IMR-90 (cell line): Measurements from ENCODE around the gene CPLX1. TPM values are rescaled to one million over a fixed set of nuclear protein-coding genes. Genes with fewer than 3 reads are reported as not detected.

ENCODE experiments used
- ATAC-seq: fragments of 200-7000 bp; cut with Tn5 transposase; 2 replicates; pipeline ENCODE4 v1.9.1; 2020; ENCODE audit warnings: low read depth, mild to moderate bottlenecking, moderate library complexity
- BruUV-seq: library from RNA; stranded (reverse); fragments of 400-500 nt; replicated peaks from 2 replicates; lab custom pipeline; 2021; lab: Mats Ljungman, UMichigan
- CTCF ChIA-PET: fragments of 300-600 bp; formaldehyde crosslinking; extraction: SDS; loops from one replicate; lab custom pipeline; 2021; ENCODE audit warnings: antibody characterized with exemption; lab: Yijun Ruan, JAX
- POLR2A ChIA-PET: fragments of 300-600 bp; sonication (Branson Sonifier 250); formaldehyde crosslinking; loops from one replicate; lab custom pipeline; 2022; ENCODE audit warnings: antibody characterized with exemption; ENCODE audit not compliant: unreplicated experiment; lab: Charles Lee
- DNase-seq: peaks from one replicate; pipeline ENCODE4 v3.0.0; 2013
- H2AFZ ChIP-seq: replicated peaks from 2 replicates; pipeline ENCODE3; 2013; ENCODE audit warnings: low read length, mild to moderate bottlenecking; ENCODE audit not compliant: poor library complexity
- H2AK5ac ChIP-seq: 2 replicates; pipeline ENCODE4 v1.6.1; 2013; ENCODE audit warnings: low read depth, low read length, inconsistent platforms
- H2AK9ac ChIP-seq: replicated peaks from 2 replicates; pipeline ENCODE3; 2013; ENCODE audit warnings: mild to moderate bottlenecking, low read depth, low read length, moderate library complexity; ENCODE audit not compliant: poor library complexity
- H2BK120ac ChIP-seq: 2 replicates; pipeline ENCODE4 v1.6.1; 2013; ENCODE audit warnings: low read depth, low read length, inconsistent platforms
- H2BK15ac ChIP-seq: 3 replicates; pipeline ENCODE4 v1.6.1; 2013; ENCODE audit warnings: low read depth, low read length, inconsistent platforms
- H2BK20ac ChIP-seq: 2 replicates; pipeline ENCODE4 v1.6.1; 2013; ENCODE audit warnings: low read depth, mild to moderate bottlenecking, inconsistent platforms, low read length, moderate library complexity
- H2BK5ac ChIP-seq: 2 replicates; pipeline ENCODE4 v1.6.1; 2013; ENCODE audit warnings: mild to moderate bottlenecking, low read depth, low read length, inconsistent platforms; ENCODE audit not compliant: poor library complexity, severe bottlenecking
- H3K14ac ChIP-seq: replicated peaks from 2 replicates; pipeline ENCODE4 v1.6.1; 2013; ENCODE audit warnings: low read depth, low read length, inconsistent platforms
- H3K18ac ChIP-seq: 2 replicates; pipeline ENCODE4 v1.6.1; 2013; ENCODE audit warnings: low read depth, low read length, control low read depth
- H3K23ac ChIP-seq: 2 replicates; pipeline ENCODE4 v1.6.1; 2013; ENCODE audit warnings: low read depth, low read length, inconsistent platforms
- H3K27ac ChIP-seq: 2 replicates; pipeline ENCODE4 v1.5.1; 2013; ENCODE audit warnings: mild to moderate bottlenecking, control low read depth, low read length; ENCODE audit not compliant: insufficient read depth
- H3K27me3 ChIP-seq: 2 replicates; pipeline ENCODE4 v1.6.1; 2013; ENCODE audit warnings: low read length; ENCODE audit not compliant: control insufficient read depth, insufficient read depth
- H3K36me3 ChIP-seq: 2 replicates; pipeline ENCODE4 v1.6.1; 2013; ENCODE audit warnings: low read length, mixed read lengths; ENCODE audit not compliant: control insufficient read depth, insufficient read depth
- H3K4ac ChIP-seq: 2 replicates; pipeline ENCODE4 v1.6.1; 2013; ENCODE audit warnings: low read depth, low read length, inconsistent platforms
- H3K4me1 ChIP-seq: 2 replicates; pipeline ENCODE4 v1.6.1; 2013; ENCODE audit warnings: low read length, mixed read lengths; ENCODE audit not compliant: control insufficient read depth, insufficient read depth
- H3K4me2 ChIP-seq: 2 replicates; pipeline ENCODE4 v1.6.1; 2013; ENCODE audit warnings: low read depth, mild to moderate bottlenecking, control low read depth, low read length, moderate library complexity
- H3K4me3 ChIP-seq: 2 replicates; pipeline ENCODE4 v1.5.1; 2013; ENCODE audit warnings: low read depth, mild to moderate bottlenecking, control low read depth, low read length, moderate library complexity; ENCODE audit not compliant: insufficient read depth
- H3K56ac ChIP-seq: 2 replicates; pipeline ENCODE4 v1.6.1; 2013; ENCODE audit warnings: low read length, inconsistent platforms; ENCODE audit not compliant: insufficient read depth; ENCODE audit errors: extremely low read depth
- H3K79me1 ChIP-seq, 2 experiments: 2 replicates each; pipeline ENCODE4 v1.6.1; 2013; ENCODE audit warnings: low read length in 2 of 2, inconsistent platforms in 1 of 2, low read depth in 1 of 2
- H3K9ac ChIP-seq: 2 replicates; pipeline ENCODE4 v1.6.1; 2013; ENCODE audit warnings: low read depth, low read length, control low read depth
- H3K9me1 ChIP-seq: 2 replicates; pipeline ENCODE4 v1.6.1; 2013; ENCODE audit warnings: low read length, inconsistent platforms; ENCODE audit not compliant: insufficient read depth
- H3K9me3 ChIP-seq: 2 replicates; pipeline ENCODE4 v1.6.1; 2013; ENCODE audit warnings: low read length; ENCODE audit not compliant: control insufficient read depth, insufficient read depth
- H4K20me1 ChIP-seq: 2 replicates; pipeline ENCODE4 v1.6.1; 2013; ENCODE audit warnings: low read length, inconsistent platforms; ENCODE audit not compliant: insufficient read depth
- H4K5ac ChIP-seq: 2 replicates; pipeline ENCODE4 v1.6.1; 2013; ENCODE audit warnings: mild to moderate bottlenecking, low read depth, low read length, control low read depth
- H4K8ac ChIP-seq, 2 experiments: 2 replicates each; pipeline ENCODE4 v1.6.1; 2013; ENCODE audit warnings: low read depth in 2 of 2, low read length in 2 of 2, control low read depth in 1 of 2, inconsistent platforms in 1 of 2
- H4K91ac ChIP-seq: 2 replicates; pipeline ENCODE4 v1.6.1; 2013; ENCODE audit warnings: low read depth, low read length, inconsistent platforms; ENCODE audit not compliant: insufficient read depth
- CHD1 ChIP-seq: IDR thresholded peaks from 2 replicates; pipeline ENCODE4 v1.6.1; 2012; ENCODE audit warnings: low read depth, low read length, improper control_type of control experiment
- ELK1 ChIP-seq: fragments of 150-350 bp; IDR thresholded peaks from 2 replicates; pipeline ENCODE4 v1.6.1; 2016; ENCODE audit warnings: low read depth, mild to moderate bottlenecking, low read length, moderate library complexity, borderline replicate concordance
- FOS ChIP-seq: fragments of 150-350 bp; IDR thresholded peaks from 2 replicates; pipeline ENCODE4 v1.6.1; 2016; ENCODE audit warnings: low read depth, low read length
- MAFK ChIP-seq: IDR thresholded peaks from 2 replicates; pipeline ENCODE4 v1.6.1; 2012; ENCODE audit warnings: low read depth, low read length, improper control_type of control experiment
- MAZ ChIP-seq: IDR thresholded peaks from 2 replicates; pipeline ENCODE4 v1.6.1; 2012; ENCODE audit warnings: low read depth, mild to moderate bottlenecking, low read length, improper control_type of control experiment, moderate library complexity, borderline replicate concordance
- MXI1 ChIP-seq: IDR thresholded peaks from 2 replicates; pipeline ENCODE4 v1.6.1; 2012; ENCODE audit warnings: low read depth, mild to moderate bottlenecking, low read length, moderate library complexity, borderline replicate concordance
- RFX5 ChIP-seq: IDR thresholded peaks from 2 replicates; pipeline ENCODE4 v1.8.0; 2012; ENCODE audit warnings: low read depth, mild to moderate bottlenecking, low read length, moderate library complexity
- WGBS, 2 experiments: methylation state at CpG; one replicate each; pipeline versions ENCODE4 v1.1.5 to v1.1.7; 2013; ENCODE audit warnings: missing lambda C conversion rate in 2 of 2; ENCODE audit not compliant: insufficient read length in 1 of 2; ENCODE audit errors: extremely low coverage in 2 of 2; 5-methylcytosine and 5-hydroxymethylcytosine counted together
- dilution Hi-C: fragments of 300-500 bp; cut with HindIII; formaldehyde crosslinking; loops from one replicate; pipeline ENCODE4 v1.14.3; 2018; ENCODE audit warnings: low sequenced_read_pairs; ENCODE audit not compliant: unreplicated experiment
- in situ Hi-C: fragments of 300-500 bp; cut with MboI; formaldehyde crosslinking; loops from 3 replicates; pipeline ENCODE4 v1.14.3; 2019; ENCODE audit warnings: low sequenced_read_pairs, inconsistent platforms, mixed read lengths
- intact Hi-C: fragments of 100-400 bp; cut with micrococcal nuclease; formaldehyde crosslinking; loops from 2 replicates; pipeline ENCODE4 v1.10.0; 2022
- polyA plus RNA-seq, 3 experiments: library from polyadenylated mRNA; depleted of rRNA; stranded (reverse); fragments of >200 nt; gene quantifications; 2 replicates each; pipeline ENCODE4 v1.2.3, GENCODE V29; 2012; ENCODE audit warnings: low replicate concordance in 1 of 3
- total RNA-seq: library from RNA; depleted of rRNA; stranded (reverse); fragments of >200 nt; gene quantifications from 2 replicates; pipeline ENCODE4 v1.2.3, GENCODE V29; 2012
- TF ChIP-seq, protein P1 (sequence below): conservative IDR thresholded peaks from 2 replicates; pipeline ENCODE4 v1.5.1; 2012; ENCODE audit warnings: mild to moderate bottlenecking, low read depth, low read length, improper control_type of control experiment

The CPLX1 gene
- total and polyA plus RNA-seq, 2 of the 4 experiments (the other 2 are of a cell fraction), result 0.05 TPM; not detected in 1

DNA sequence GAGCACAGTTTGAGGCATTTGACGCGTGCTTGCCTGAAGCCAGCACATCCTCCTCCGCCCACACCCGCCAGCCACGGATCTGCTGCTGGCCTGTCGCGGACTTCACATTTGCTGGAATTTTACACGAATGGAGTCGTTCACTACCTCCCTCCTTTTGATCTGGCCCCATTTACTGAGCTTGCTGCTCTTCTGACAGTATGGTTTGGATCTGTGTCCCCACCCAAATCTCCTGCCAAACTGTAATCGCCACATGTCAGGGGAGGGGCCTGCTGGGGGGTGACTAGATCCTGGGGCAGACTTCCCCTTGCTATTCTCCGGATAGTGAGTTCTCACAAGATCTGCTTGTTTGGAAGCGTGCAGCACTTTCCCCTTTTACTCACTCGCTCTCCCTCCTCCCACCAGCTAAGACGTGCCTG is 19.9 kb upstream of the CPLX1 start:
- no peaks in the 10 kb centered on the region; the same call in 1 of the 2 replicates for H4K20me1 ChIP-seq
- TF ChIP-seq FOS, result no peak
- no peak for TF ChIP-seq MXI1
- TF ChIP-seq, protein P1, sequence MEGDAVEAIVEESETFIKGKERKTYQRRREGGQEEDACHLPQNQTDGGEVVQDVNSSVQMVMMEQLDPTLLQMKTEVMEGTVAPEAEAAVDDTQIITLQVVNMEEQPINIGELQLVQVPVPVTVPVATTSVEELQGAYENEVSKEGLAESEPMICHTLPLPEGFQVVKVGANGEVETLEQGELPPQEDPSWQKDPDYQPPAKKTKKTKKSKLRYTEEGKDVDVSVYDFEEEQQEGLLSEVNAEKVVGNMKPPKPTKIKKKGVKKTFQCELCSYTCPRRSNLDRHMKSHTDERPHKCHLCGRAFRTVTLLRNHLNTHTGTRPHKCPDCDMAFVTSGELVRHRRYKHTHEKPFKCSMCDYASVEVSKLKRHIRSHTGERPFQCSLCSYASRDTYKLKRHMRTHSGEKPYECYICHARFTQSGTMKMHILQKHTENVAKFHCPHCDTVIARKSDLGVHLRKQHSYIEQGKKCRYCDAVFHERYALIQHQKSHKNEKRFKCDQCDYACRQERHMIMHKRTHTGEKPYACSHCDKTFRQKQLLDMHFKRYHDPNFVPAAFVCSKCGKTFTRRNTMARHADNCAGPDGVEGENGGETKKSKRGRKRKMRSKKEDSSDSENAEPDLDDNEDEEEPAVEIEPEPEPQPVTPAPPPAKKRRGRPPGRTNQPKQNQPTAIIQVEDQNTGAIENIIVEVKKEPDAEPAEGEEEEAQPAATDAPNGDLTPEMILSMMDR, result no peak
- TF ChIP-seq MAZ, result no peak
- TF ChIP-seq RFX5, result no peak
- no peak for TF ChIP-seq ELK1
- no peak for TF ChIP-seq MAFK
- no peak for TF ChIP-seq CHD1
- no peak overlapping the region for H2AK5ac ChIP-seq
- H3K23ac ChIP-seq, result no peak overlapping the region
- CTCF ChIA-PET, result no interaction called here
- no peak overlapping the region for H3K14ac ChIP-seq
- no peaks in the 10 kb centered on the region for H3K27me3 ChIP-seq
- peaks cover 8% of the 10 kb centered on the region; the same call in 1 of the 2 replicates for H3K4me1 ChIP-seq
- H4K91ac ChIP-seq, result no peak overlapping the region
- no peaks in the 10 kb centered on the region for H3K9me3 ChIP-seq
- no peak overlapping the region for H4K5ac ChIP-seq
- ATAC-seq (peak; percentile 48), DNase-seq (peak; percentile 30)
- H3K56ac ChIP-seq, result no peak overlapping the region
- intact Hi-C loops (no loop called here), dilution Hi-C loops (no loop called here), in situ Hi-C loops (no loop called here)
- H3K4me3 ChIP-seq, result no peak overlapping the region
- no peaks in the 10 kb centered on the region for H3K9me1 ChIP-seq
- BruUV-seq, result no TSS peak
- H2BK5ac ChIP-seq, result no peak overlapping the region
- H3K18ac ChIP-seq, result no peak overlapping the region
- H2AFZ ChIP-seq, result no peak overlapping the region
- H3K36me3 ChIP-seq, result peaks cover 24% of the 10 kb centered on the region
- H2AK9ac ChIP-seq, result peak overlapping the region; percentile 15
- POLR2A ChIA-PET, result interaction anchor here (0.5 kb wide), 1 partner anchor 141 kb away, joined by 3 read pairs; the partner anchor contains the start of gene IDUA
- H3K4ac ChIP-seq, result no peak overlapping the region
- WGBS, 2 experiments, result 60% methylated on average over 10 of the region's 14 CpGs; no CpG with 5 or more reads in 1 of the 2 experiments
- H3K4me2 ChIP-seq, result no peak overlapping the region
- no peak overlapping the region for H2BK20ac ChIP-seq
- no peak overlapping the region for H2BK15ac ChIP-seq
- H3K9ac ChIP-seq, result no peak overlapping the region
- H4K8ac ChIP-seq, result peak overlapping the region in 1 of 2 experiments; percentile 21; a peak in 1 of 4 replicates
- no peak overlapping the region for H3K27ac ChIP-seq
- H3K79me1 ChIP-seq, result no peaks in the 10 kb centered on the region
- H2BK120ac ChIP-seq, result no peak overlapping the region
